Kidney glomerular epithelial cell (primary cell): ENCODE measurements around the gene ALKBH8.
"Not testable (repeated sequence)": the region's sequence is repeated elsewhere in the genome, so short reads cannot be mapped to it uniquely, and the experiment has no call there.

Experiments
- DNase-seq: peaks from one replicate; lab custom pipeline; 2025; lab: John Stamatoyannopoulos, UW

ALKBH8 gene

GRCh38 chr11:107565219-107565937, at the start of gene ALKBH8:
Gene ALKBH8, minus strand, starts transcription at chr11:107565735. Its CDS starts 4,842 bp downstream, at chr11:107560893.
- peak; percentile 83 for DNase-seq

- DNase-seq, result no peak
Measured at GRCh38 chr11:107612445-107612844, 46.9 kb upstream of the ALKBH8 start.

- DNase-seq, result no peak
Measured at GRCh38 chr11:107609400-107610218, 44.1 kb upstream of the ALKBH8 start.

- no peak for DNase-seq
Measured at GRCh38 chr11:107608809-107609208, 43.3 kb upstream of the ALKBH8 start.

- no peak for DNase-seq
Measured at GRCh38 chr11:107606141-107606540, 40.6 kb upstream of the ALKBH8 start.

GRCh38 chr11:107605061-107606006, 39.8 kb upstream of the ALKBH8 start:
- no peak for DNase-seq

- no peak for DNase-seq
Measured at GRCh38 chr11:107598225-107599139, 32.9 kb upstream of the ALKBH8 start.

- no peak for DNase-seq
Measured at GRCh38 chr11:107594736-107595135, 29.2 kb upstream of the ALKBH8 start.

GRCh38 chr11:107593951-107594350, 28.4 kb upstream of the ALKBH8 start:
- DNase-seq, result no peak

GRCh38 chr11:107592813-107593212, 27.3 kb upstream of the ALKBH8 start:
- no peak for DNase-seq

GRCh38 chr11:107592231-107592590, 26.7 kb upstream of the ALKBH8 start:
- no peak for DNase-seq

GRCh38 chr11:107591378-107592230, 26.1 kb upstream of the ALKBH8 start:
- DNase-seq, result no peak

GRCh38 chr11:107590460-107591377, 25.2 kb upstream of the ALKBH8 start, which contains the start of gene ELMOD1:
Gene ELMOD1, plus strand, starts transcription at chr11:107591147. Its CDS starts 27,043 bp downstream, at chr11:107618190.
- peak; percentile 9 for DNase-seq

GRCh38 chr11:107587306-107587979, 21.9 kb upstream of the ALKBH8 start:
- no peak for DNase-seq

- no peak for DNase-seq
Measured at GRCh38 chr11:107583629-107584195, 18.2 kb upstream of the ALKBH8 start.

- no peak for DNase-seq
Measured at GRCh38 chr11:107581147-107581546, 15.6 kb upstream of the ALKBH8 start.

- not testable (repeated sequence) for DNase-seq
Measured at GRCh38 chr11:107579169-107579568, 13.6 kb upstream of the ALKBH8 start.

- DNase-seq, result no peak
Measured at GRCh38 chr11:107577346-107577711, 11.8 kb upstream of the ALKBH8 start.
